GM19023 (cell line): ENCODE results near the gene PARP15.
"Not testable (repeated sequence)": the region's sequence is repeated elsewhere in the genome, so short reads cannot be mapped to it uniquely, and the experiment has no call there.

Source experiments
- ATAC-seq: cut with Tn5 transposase; IDR thresholded peaks from one replicate; pipeline ENCODE4 v1.9.1; 2021; ENCODE audit warnings: mild to moderate bottlenecking, moderate library complexity; ENCODE audit not compliant: unreplicated experiment

The PARP15 gene

GRCh38 chr3:122612696-122613095 lies 35.2 kb downstream of the PARP15 start:
- ATAC-seq = no peak

- ATAC-seq = no peak
Measured at GRCh38 chr3:122615303-122615702, 37.9 kb downstream of the PARP15 start.

- ATAC-seq = no peak
Measured at GRCh38 chr3:122618614-122619013, 41.2 kb downstream of the PARP15 start.

GRCh38 chr3:122619040-122619439 lies 41.6 kb downstream of the PARP15 start:
- no peak for ATAC-seq

- ATAC-seq = no peak
Measured at GRCh38 chr3:122620399-122620798, 42.9 kb downstream of the PARP15 start.

- no peak for ATAC-seq
Measured at GRCh38 chr3:122621112-122621511, 43.7 kb downstream of the PARP15 start.

GRCh38 chr3:122623031-122623829 lies 45.8 kb downstream of the PARP15 start:
- ATAC-seq = no peak

GRCh38 chr3:122626515-122627180 lies 49.2 kb downstream of the PARP15 start:
- ATAC-seq = no peak

- ATAC-seq = no peak
Measured at GRCh38 chr3:122627301-122627700, 49.9 kb downstream of the PARP15 start.

GRCh38 chr3:122628567-122628966 lies 51.1 kb downstream of the PARP15 start:
- no peak for ATAC-seq

GRCh38 chr3:122629763-122630162 lies 52.3 kb downstream of the PARP15 start:
- no peak for ATAC-seq

- no peak for ATAC-seq
Measured at GRCh38 chr3:122635789-122636188, 58.3 kb downstream of the PARP15 start.

GRCh38 chr3:122636697-122637096 lies 59.2 kb downstream of the PARP15 start:
- no peak for ATAC-seq

- no peak for ATAC-seq
Measured at GRCh38 chr3:122640437-122640999, 63.1 kb downstream of the PARP15 start.

GRCh38 chr3:122642935-122643334 lies 65.5 kb downstream of the PARP15 start:
- ATAC-seq = peak; percentile 85

- ATAC-seq = no peak
Measured at GRCh38 chr3:122646146-122646988, 68.9 kb downstream of the PARP15 start.

- ATAC-seq = not testable (repeated sequence)
Measured at GRCh38 chr3:122651233-122651907, 73.9 kb downstream of the PARP15 start.

GRCh38 chr3:122651962-122652361 lies 74.5 kb downstream of the PARP15 start:
- not testable (repeated sequence) for ATAC-seq

- not testable (repeated sequence) for ATAC-seq
Measured at GRCh38 chr3:122658336-122658735, 80.9 kb downstream of the PARP15 start.

- no peak for ATAC-seq
Measured at GRCh38 chr3:122660297-122660974, 83.0 kb downstream of the PARP15 start.
